A673 (cell line): ENCODE measurements around the gene XRCC1. TPM values are rescaled to one million over a fixed set of nuclear protein-coding genes. Genes with fewer than 3 reads are reported as not detected.

ENCODE experiments used
- BruUV-seq: library from RNA; stranded (reverse); fragments of 400-500 nt; replicated peaks from 2 replicates; lab custom pipeline; 2021; lab: Mats Ljungman, UMichigan
- CTCF ChIA-PET: fragments of 300-600 bp; sonication (Branson Sonifier 250); formaldehyde crosslinking; loops from one replicate; lab custom pipeline; 2022; ENCODE audit warnings: antibody characterized with exemption; lab: Charles Lee
- POLR2A ChIA-PET: fragments of 300-600 bp; sonication (Branson Sonifier 250); formaldehyde crosslinking; loops from one replicate; lab custom pipeline; 2022; ENCODE audit warnings: antibody characterized with exemption; ENCODE audit not compliant: low non-redundant PET; lab: Charles Lee
- DNase-seq: peaks from one replicate; pipeline ENCODE4 v3.0.0-alpha.2; 2015; ENCODE audit warnings: low spot score
- H3K27ac ChIP-seq: fragments of 200-600 bp; sonication (generic); 2 replicates; pipeline ENCODE4 v1.5.1; 2016; ENCODE audit warnings: mixed run types, low read depth, mild to moderate bottlenecking, mixed read lengths, antibody characterized with exemption, low read length; ENCODE audit not compliant: poor library complexity, severe bottlenecking
- H3K27me3 ChIP-seq: fragments of 200-600 bp; sonication (generic); replicated peaks from 2 replicates; pipeline ENCODE4 v1.6.1; 2017; ENCODE audit warnings: mixed run types, low read depth, mild to moderate bottlenecking, mixed read lengths, antibody characterized with exemption, low read length; ENCODE audit not compliant: insufficient read depth, poor library complexity
- H3K36me3 ChIP-seq: fragments of 200-600 bp; sonication (generic); 2 replicates; pipeline ENCODE4 v1.6.1; 2016; ENCODE audit warnings: mixed run types, mild to moderate bottlenecking, mixed read lengths, antibody characterized with exemption, low read length; ENCODE audit not compliant: insufficient read depth, poor library complexity, severe bottlenecking
- H3K4me1 ChIP-seq: fragments of 200-600 bp; sonication (generic); 2 replicates; pipeline ENCODE4 v1.6.1; 2017; ENCODE audit warnings: mixed run types, mild to moderate bottlenecking, mixed read lengths, antibody characterized with exemption, low read length; ENCODE audit not compliant: insufficient read depth, poor library complexity, severe bottlenecking
- H3K4me3 ChIP-seq: fragments of 200-600 bp; sonication (generic); 2 replicates; pipeline ENCODE4 v1.5.1; 2016; ENCODE audit warnings: low read depth, mixed run types, mild to moderate bottlenecking, mixed read lengths, low read length; ENCODE audit not compliant: poor library complexity, severe bottlenecking
- H3K9me3 ChIP-seq: fragments of 200-600 bp; sonication (generic); 2 replicates; pipeline ENCODE4 v1.6.1; 2016; ENCODE audit warnings: mixed run types, low read depth, mild to moderate bottlenecking, mixed read lengths, antibody characterized with exemption, low read length; ENCODE audit not compliant: poor library complexity, severe bottlenecking
- CTCF ChIP-seq: fragments of 300-800, 200-600 bp; sonication (generic); conservative IDR thresholded peaks from 2 replicates; pipeline ENCODE4 v1.5.1; 2017; ENCODE audit warnings: low read depth, mild to moderate bottlenecking, antibody characterized with exemption, low read length, moderate library complexity, mixed read lengths
- EZH2 ChIP-seq: fragments of 200-600 bp; sonication (generic); IDR thresholded peaks from 2 replicates; pipeline ENCODE4 v1.6.1; 2017; ENCODE audit warnings: borderline replicate concordance, low read depth, mild to moderate bottlenecking, mixed read lengths, antibody characterized with exemption, low read length; ENCODE audit not compliant: poor library complexity, severe bottlenecking
- intact Hi-C: fragments of 100-400 bp; cut with micrococcal nuclease; formaldehyde crosslinking; loops from one replicate; pipeline ENCODE4 v1.10.0; 2022; ENCODE audit not compliant: unreplicated experiment
- total RNA-seq: library from RNA; stranded (reverse); gene quantifications from 2 replicates; pipeline ENCODE4 v1.2.3, GENCODE V29; 2021

XRCC1 gene
- total RNA-seq, 1 experiment from 2014 or later = 69.4 TPM

DNA sequence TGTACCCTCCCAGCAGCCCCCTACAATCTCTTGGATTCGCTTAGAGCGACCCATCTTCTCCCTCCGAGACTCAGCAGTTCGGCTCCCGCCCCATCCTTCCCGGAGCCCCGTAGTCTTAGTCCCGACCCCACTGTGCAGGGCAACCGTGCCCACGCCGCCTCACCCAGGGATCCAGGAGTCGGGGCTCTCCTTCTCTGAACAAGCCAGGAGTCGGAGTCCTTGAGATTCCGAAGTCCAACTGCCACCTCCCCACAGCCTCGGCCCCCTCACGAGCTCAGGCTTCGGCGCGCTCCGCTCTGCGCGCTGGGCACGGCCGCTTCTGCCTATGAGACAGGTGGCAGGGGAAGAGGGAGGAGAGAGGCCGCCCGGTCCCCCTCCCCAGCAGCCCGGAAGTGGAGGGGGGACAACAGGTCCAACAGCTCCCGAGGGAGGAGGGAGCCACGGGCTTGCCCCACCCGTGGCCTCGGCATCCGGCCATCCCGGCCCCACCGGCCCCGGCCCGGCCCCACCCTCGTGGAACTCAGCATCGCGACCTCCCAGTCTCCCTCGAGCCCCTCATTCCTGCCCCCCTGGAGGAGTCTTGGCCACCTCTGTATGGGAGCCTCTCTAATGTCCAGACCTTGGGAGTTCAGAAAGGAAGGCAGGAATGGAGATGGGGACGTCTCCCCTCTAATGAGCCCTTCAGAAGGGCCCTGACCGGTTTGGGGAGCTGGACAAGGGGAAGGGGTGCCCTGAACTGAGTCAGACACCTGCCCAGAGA lies 70.7 kb downstream of the XRCC1 start, which contains the start of gene PHLDB3:
Gene PHLDB3, minus strand, starts transcription at position 321 of the 760 bp plus-strand sequence. CDS start 628 bp downstream, outside the sequence.
- H3K27ac ChIP-seq = peak within 1 kb of the TSS; percentile 73
- intact Hi-C loops = loop anchor here (5.0 kb wide), 1 partner anchor 57 kb away; no protein-coding TSS in a partner anchor
- H3K27me3 ChIP-seq = no peaks in the 10 kb centered on the region
- H3K4me3 ChIP-seq = peak within 1 kb of the TSS; percentile 83
- TF ChIP-seq EZH2 (no peak), CTCF (no peak)
- H3K4me1 ChIP-seq = peaks cover 5% of the 10 kb centered on the region
- ChIA-PET POLR2A (interaction anchor here (0.6 kb wide), 1 partner anchor 139 kb away, joined by 3 read pairs; no protein-coding TSS in a partner anchor), CTCF (interaction anchor here (1.0 to 2.6 kb wide), 3 partner anchors 15 to 68 kb away, joined by 3 to 10 read pairs (median 3); no protein-coding TSS in a partner anchor)
- peaks cover 5% of the 10 kb centered on the region for H3K36me3 ChIP-seq
- no TSS peak for BruUV-seq
- no peak for DNase-seq
- no peaks in the 10 kb centered on the region for H3K9me3 ChIP-seq

- no TSS peak for BruUV-seq
- peak overlapping the region; percentile 73 for H3K27ac ChIP-seq
- intact Hi-C loops = loop anchor here (5.0 kb wide), 1 partner anchor 56 kb away; no protein-coding TSS in a partner anchor
- H3K4me1 ChIP-seq = peaks cover 5% of the 10 kb centered on the region
- ChIA-PET CTCF (interaction anchor here (0.6 to 2.6 kb wide), 5 partner anchors 16 to 92 kb away, joined by 3 to 10 read pairs (median 3); partner anchors contain the start of gene IRGQ), POLR2A (no interaction called here)
- H3K36me3 ChIP-seq = peaks cover 5% of the 10 kb centered on the region
- TF ChIP-seq CTCF (peak; percentile 44), EZH2 (no peak)
- no peaks in the 10 kb centered on the region for H3K9me3 ChIP-seq
- H3K4me3 ChIP-seq = peak overlapping the region; percentile 83
- no peaks in the 10 kb centered on the region for H3K27me3 ChIP-seq
- DNase-seq = peak; percentile 97
Measured at GRCh38 chr19:43503501-43504425, 71.6 kb downstream of the XRCC1 start.
